Urinary bladder (tissue), 4 donors: Measurements from ENCODE around the gene DYSF. TPM values are rescaled to one million over a fixed set of nuclear protein-coding genes. Genes with fewer than 3 reads are reported as not detected.

Source experiments
- DNase-seq: peaks from one replicate; pipeline ENCODE4 v3.0.0-alpha.2; 2015; ENCODE audit errors: extremely low spot score
- H3K27ac ChIP-seq: one replicate; pipeline ENCODE4 v1.5.1; 2013; ENCODE audit warnings: low read depth, mild to moderate bottlenecking, moderate library complexity
- H3K36me3 ChIP-seq: one replicate; pipeline ENCODE4 v1.6.1; 2013; ENCODE audit warnings: mild to moderate bottlenecking, moderate library complexity; ENCODE audit not compliant: insufficient read depth
- H3K4me1 ChIP-seq: one replicate; pipeline ENCODE4 v1.6.1; 2013; ENCODE audit warnings: mild to moderate bottlenecking, moderate library complexity; ENCODE audit not compliant: insufficient read depth
- H3K4me3 ChIP-seq: one replicate; pipeline ENCODE4 v1.5.1; 2013; ENCODE audit warnings: low read depth, low read length
- WGBS: extraction: QIAGEN DNeasy Blood & Tissue Kit; methylation state at CpG from one replicate; pipeline ENCODE4 v1.1.7; 2013; 5-methylcytosine and 5-hydroxymethylcytosine counted together
- polyA plus RNA-seq: library from polyadenylated mRNA; stranded (reverse); fragments of 200-250 nt; gene quantifications from one replicate; pipeline ENCODE4 v1.2.3, GENCODE V29; 2013
- total RNA-seq: library from RNA; depleted of rRNA; stranded (reverse); fragments of >200 nt; gene quantifications from one replicate; pipeline ENCODE4 v1.2.3, GENCODE V29; 2014
- donor health status: healthy with polysubstance abuse.
- donor health status: healthy.

DYSF gene
- total and polyA plus RNA-seq, 2 donors = 19.0 to 22.9 TPM

DNA sequence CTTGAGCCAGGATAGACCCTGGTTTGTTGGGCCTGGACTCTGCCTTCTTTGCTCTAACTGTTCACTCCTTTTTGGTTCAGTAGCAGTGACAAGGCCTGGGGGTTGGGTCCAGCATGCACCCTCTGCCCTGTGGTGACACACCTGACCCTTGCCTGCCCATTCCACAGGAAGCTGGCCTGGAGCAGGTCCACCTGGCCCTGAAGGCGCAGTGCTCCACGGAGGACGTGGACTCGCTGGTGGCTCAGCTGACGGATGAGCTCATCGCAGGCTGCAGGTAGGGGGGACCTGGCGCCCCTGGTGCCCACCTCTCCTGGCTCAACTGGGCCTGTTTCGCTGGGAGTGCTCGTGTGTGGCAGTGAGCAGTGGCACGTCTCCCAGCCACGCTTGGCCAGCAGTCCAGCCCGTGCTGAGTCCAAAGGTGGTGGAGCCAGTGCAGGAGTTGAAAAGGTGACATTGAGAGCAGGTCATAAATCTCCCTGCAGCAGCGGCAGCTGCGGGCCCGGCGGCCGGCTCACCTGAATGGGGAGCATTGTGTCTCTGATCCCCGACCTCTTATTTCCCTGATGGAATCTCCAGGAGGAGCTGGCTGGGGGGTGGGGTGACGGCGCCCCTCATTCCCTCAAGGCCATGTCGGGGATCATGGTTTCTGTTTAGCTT lies 102.6 kb downstream of the DYSF start:
- DNase-seq = no peak
- H3K4me1 ChIP-seq = no peaks in the 10 kb centered on the region
- no peak overlapping the region for H3K27ac ChIP-seq
- no peak overlapping the region for H3K4me3 ChIP-seq
- 85% methylated on average over 21 of the region's 21 CpGs for WGBS
- no peaks in the 10 kb centered on the region for H3K36me3 ChIP-seq

- DNase-seq = no peak
- 79% methylated on average over 5 of the region's 5 CpGs for WGBS
Measured at GRCh38 chr2:71556692-71557250, 103.4 kb downstream of the DYSF start.

DNA sequence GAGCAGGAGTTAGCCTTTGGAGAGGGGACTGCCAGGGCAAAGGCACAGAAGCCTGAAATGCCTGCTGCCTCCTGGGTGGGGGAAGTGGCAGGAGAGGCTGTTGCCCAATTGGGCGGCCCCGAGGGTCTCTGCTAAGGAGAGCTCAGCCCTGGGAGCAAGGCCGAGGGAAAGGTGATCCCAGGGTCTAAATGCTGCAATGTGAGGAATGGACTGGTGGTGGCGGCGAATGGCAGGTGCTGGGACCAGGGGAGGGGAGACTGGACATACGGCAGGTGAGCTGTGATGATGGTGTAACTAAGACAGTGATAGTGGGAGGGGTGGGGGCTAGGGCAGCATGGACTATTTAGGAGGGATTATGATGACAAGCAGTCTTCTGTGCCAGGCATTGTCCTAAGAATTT lies 104.0 kb downstream of the DYSF start:
- no peaks in the 10 kb centered on the region for H3K36me3 ChIP-seq
- H3K4me1 ChIP-seq = no peaks in the 10 kb centered on the region
- H3K27ac ChIP-seq = no peak overlapping the region
- DNase-seq = no peak
- 90% methylated on average over 6 of the region's 6 CpGs for WGBS
- H3K4me3 ChIP-seq = no peak overlapping the region

More at GRCh38 chr2:71556692-71557250, 103.4 kb downstream of the DYSF start:
- Histone ChIP-seq H3K4me3 (no peak overlapping the region), H3K36me3 (no peaks in the 10 kb centered on the region), H3K4me1 (no peaks in the 10 kb centered on the region), H3K27ac (no peak overlapping the region)

DNA sequence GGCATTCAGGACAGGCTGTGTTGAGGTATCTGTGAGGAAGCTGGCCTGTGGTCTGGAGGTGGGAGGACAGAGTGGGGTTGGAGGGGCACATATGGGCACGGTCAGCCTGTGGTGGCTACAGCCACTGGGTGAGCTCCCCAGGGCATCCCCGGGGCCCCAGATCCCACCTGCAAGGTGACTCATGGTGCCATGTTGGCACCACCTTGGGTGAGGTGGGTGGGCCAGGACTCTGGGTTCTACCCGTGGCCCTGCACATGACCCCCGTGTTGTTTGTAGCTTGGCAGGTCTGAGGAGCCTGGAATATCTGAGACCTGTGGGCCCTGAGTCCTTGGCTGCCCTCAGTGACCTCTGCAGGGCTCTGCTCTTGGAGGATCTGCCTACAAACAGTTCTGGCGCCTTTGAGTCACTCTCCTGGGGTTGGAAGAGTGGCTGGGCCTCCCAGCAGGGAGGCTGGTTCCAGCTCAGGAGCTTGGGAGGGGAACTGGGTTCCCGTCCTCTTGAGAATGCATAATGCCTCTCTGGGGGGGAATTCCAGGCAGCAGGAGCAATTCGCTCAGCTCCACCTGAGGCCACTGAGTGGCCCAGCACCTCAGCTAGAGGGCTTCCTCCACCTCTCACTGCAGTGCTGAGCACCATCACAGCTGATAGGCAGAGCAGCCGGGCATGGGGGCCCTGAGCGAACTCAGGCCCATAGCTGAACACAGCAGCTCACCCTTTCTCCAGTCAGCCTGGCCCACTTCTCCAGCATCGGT lies 105.1 kb downstream of the DYSF start:
- WGBS = 91% methylated on average over 10 of the region's 10 CpGs
- H3K4me1 ChIP-seq = no peaks in the 10 kb centered on the region
- no peaks in the 10 kb centered on the region for H3K36me3 ChIP-seq
- DNase-seq = no peak
- H3K27ac ChIP-seq = no peak overlapping the region
- no peak overlapping the region for H3K4me3 ChIP-seq

GRCh38 chr2:71559080-71559827 lies 105.9 kb downstream of the DYSF start:
- Histone ChIP-seq H3K4me3 (no peak overlapping the region), H3K27ac (no peak overlapping the region), H3K4me1 (no peaks in the 10 kb centered on the region), H3K36me3 (no peaks in the 10 kb centered on the region)
- no peak for DNase-seq
- 90% methylated on average over 15 of the region's 15 CpGs for WGBS

DNA sequence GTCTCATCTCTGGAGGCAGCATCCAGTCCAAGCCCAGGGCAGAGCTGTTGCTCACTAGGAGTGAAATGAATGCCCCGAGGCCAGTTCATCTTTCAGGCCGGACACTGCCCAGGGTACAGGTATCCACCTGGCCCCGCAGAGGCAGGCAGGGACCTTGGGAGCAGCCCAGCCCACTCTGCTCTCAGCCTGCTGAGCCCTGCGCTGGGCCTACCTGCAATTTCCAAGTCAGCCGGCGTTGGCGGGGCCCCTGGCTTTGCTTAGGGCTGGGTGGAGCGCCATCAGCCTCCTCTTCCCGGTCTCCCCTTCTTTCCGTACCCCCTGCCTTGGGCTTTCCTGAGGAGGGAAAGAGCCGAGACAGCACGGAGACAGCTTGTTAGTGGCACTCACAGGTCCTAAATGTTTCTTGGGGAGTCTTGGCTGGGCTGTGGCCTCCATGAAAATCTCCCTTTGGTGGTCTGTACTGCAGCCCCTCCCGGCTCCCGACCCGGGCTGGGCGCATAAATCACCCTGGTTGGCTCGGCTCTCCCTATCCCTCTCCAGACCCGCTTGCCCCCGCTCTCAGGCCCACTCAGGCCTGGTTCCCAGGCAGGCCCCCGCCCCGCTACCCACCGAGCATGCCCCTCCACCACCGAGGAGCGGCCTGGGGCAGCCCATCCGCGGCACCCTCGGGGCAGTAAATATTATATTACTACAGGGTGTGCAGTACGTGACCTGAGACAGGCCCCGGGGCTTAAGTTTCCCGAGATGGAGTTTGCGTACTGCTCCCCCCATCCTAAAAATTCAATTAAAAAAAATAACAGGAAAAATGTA lies 106.7 kb downstream of the DYSF start:
- Histone ChIP-seq H3K36me3 (no peaks in the 10 kb centered on the region), H3K27ac (no peak overlapping the region), H3K4me3 (no peak overlapping the region), H3K4me1 (no peaks in the 10 kb centered on the region)
- DNase-seq = no peak
- 73% methylated on average over 31 of the region's 31 CpGs for WGBS

GRCh38 chr2:71560638-71561011 lies 107.3 kb downstream of the DYSF start:
- DNase-seq = no peak
- H3K4me3 ChIP-seq = no peak overlapping the region
- H3K27ac ChIP-seq = no peak overlapping the region
- no peaks in the 10 kb centered on the region for H3K4me1 ChIP-seq
- 76% methylated on average over 20 of the region's 20 CpGs for WGBS
- H3K36me3 ChIP-seq = no peaks in the 10 kb centered on the region

DNA sequence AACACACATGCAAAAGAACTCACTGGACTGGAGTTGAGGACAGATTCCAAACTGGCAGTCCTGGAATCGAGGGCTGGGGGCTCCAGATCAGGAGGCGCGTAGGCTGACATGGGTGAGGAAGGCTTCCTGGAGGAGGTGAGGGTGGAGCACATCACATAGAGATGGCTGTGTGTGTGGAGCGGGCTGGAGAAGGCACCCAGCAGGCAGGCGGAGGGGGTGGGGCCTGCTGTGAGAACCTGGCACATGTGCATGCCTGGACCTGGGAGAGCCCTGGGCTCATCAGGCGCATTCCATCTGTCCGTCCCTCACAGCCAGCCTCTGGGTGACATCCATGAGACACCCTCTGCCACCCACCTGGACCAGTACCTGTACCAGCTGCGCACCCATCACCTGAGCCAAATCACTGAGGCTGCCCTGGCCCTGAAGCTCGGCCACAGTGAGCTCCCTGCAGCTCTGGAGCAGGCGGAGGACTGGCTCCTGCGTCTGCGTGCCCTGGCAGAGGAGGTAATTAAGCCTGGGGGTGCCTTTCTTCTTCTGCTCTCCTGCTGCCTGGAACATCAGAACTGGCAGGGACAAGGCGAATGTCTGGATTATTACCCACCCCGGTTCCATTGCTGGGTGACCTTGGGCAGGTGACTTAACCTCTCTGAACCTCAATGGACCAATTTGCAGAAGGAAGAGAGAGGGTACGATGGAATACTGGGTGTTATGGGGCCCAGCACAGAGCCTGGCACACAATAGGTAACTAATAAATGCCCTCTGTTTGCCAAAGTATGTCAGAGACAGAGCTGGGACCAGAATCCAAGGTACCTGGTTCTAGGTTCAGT lies 108.3 kb downstream of the DYSF start:
- H3K4me1 ChIP-seq = no peaks in the 10 kb centered on the region
- no peak overlapping the region for H3K27ac ChIP-seq
- DNase-seq = no peak
- no peaks in the 10 kb centered on the region for H3K36me3 ChIP-seq
- no peak overlapping the region for H3K4me3 ChIP-seq
- 97% methylated on average over 15 of the region's 15 CpGs for WGBS

DNA sequence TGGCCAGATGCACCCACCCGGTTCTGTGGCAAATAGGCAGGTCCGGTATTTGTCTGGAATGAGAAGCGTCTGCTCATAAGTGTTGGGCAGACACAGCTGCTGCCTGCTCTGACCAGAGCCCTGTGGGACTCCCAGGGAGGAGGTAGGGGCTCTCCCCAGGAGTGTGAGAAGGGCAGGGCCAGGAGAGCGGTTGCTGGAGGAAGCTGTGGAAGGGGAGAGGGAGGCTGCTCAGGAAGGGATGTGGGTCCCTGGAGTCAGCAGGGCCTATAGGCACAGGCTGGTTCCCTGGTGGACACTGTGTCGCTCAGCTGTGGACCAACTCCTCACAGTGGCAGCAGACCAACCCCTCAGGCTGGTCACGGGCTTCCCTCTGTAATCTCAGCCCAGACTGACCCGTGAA lies 109.2 kb downstream of the DYSF start:
- Histone ChIP-seq H3K4me1 (no peaks in the 10 kb centered on the region), H3K36me3 (no peaks in the 10 kb centered on the region), H3K4me3 (no peak overlapping the region), H3K27ac (no peak overlapping the region)
- no peak for DNase-seq
- 74% methylated on average over 7 of the region's 7 CpGs for WGBS

DNA sequence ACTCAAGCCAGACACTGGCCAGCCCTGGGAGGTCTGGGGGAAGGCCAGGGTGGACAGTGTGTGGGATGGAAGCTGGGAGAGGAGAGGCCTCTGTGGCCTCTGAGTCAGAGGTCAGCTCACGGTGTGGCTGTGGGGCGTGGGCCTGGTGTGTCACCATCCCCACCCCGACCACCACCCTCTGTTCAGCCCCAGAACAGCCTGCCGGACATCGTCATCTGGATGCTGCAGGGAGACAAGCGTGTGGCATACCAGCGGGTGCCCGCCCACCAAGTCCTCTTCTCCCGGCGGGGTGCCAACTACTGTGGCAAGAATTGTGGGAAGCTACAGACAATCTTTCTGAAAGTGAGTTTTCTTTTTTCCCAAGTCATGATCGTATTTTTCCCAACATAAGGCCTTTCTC lies 110.5 kb downstream of the DYSF start:
- WGBS = 92% methylated on average over 11 of the region's 11 CpGs
- H3K36me3 ChIP-seq = no peaks in the 10 kb centered on the region
- no peak for DNase-seq
- H3K4me1 ChIP-seq = no peaks in the 10 kb centered on the region
- no peak overlapping the region for H3K27ac ChIP-seq
- H3K4me3 ChIP-seq = no peak overlapping the region

- no peak for DNase-seq
- H3K4me1 ChIP-seq = no peaks in the 10 kb centered on the region
- H3K4me3 ChIP-seq = no peak overlapping the region
- H3K36me3 ChIP-seq = no peaks in the 10 kb centered on the region
- no peak overlapping the region for H3K27ac ChIP-seq
- 96% methylated on average over 5 of the region's 5 CpGs for WGBS
Measured at GRCh38 chr2:71564361-71564760, 111.0 kb downstream of the DYSF start.

GRCh38 chr2:71564790-71565189 lies 111.4 kb downstream of the DYSF start:
- WGBS = 89% methylated on average over 7 of the region's 7 CpGs
- Histone ChIP-seq H3K4me3 (no peak overlapping the region), H3K4me1 (no peaks in the 10 kb centered on the region), H3K36me3 (no peaks in the 10 kb centered on the region), H3K27ac (no peak overlapping the region)
- no peak for DNase-seq
